Glutamatergic neuron (in vitro differentiated cells): Measurements from ENCODE around the gene HMGXB3. TPM values are rescaled to one million over a fixed set of nuclear protein-coding genes. Genes with fewer than 3 reads are reported as not detected.
A peak's percentile ranks its signal among the peaks of the same experiment; 100 is the strongest.

Source experiments
- DNase-seq: peaks from one replicate; pipeline ENCODE4 v3.0.0; 2022
- H3K27ac Mint-ChIP-seq: one replicate; pipeline ENCODE4 v1.8.0; 2020; ENCODE audit warnings: mild to moderate bottlenecking, mixed read lengths, inconsistent platforms; ENCODE audit not compliant: unreplicated experiment
- H3K27me3 Mint-ChIP-seq: one replicate; pipeline ENCODE4 v1.8.0; 2020; ENCODE audit warnings: mild to moderate bottlenecking, moderate library complexity, mixed read lengths, inconsistent platforms; ENCODE audit not compliant: unreplicated experiment
- H3K36me3 Mint-ChIP-seq: one replicate; pipeline ENCODE4 v1.8.0; 2020; ENCODE audit warnings: mild to moderate bottlenecking, mixed read lengths, inconsistent platforms; ENCODE audit not compliant: unreplicated experiment
- H3K4me1 Mint-ChIP-seq: one replicate; pipeline ENCODE4 v1.8.0; 2020; ENCODE audit warnings: mild to moderate bottlenecking, low read depth, mixed read lengths, inconsistent platforms; ENCODE audit not compliant: unreplicated experiment
- H3K4me3 Mint-ChIP-seq: one replicate; pipeline ENCODE4 v1.8.0; 2020; ENCODE audit warnings: mild to moderate bottlenecking, mixed read lengths, inconsistent platforms; ENCODE audit not compliant: unreplicated experiment
- H3K9me3 Mint-ChIP-seq: one replicate; pipeline ENCODE4 v1.8.0; 2020; ENCODE audit warnings: mild to moderate bottlenecking, moderate library complexity, mixed read lengths, inconsistent platforms; ENCODE audit not compliant: unreplicated experiment
- long read RNA-seq: library from polyadenylated mRNA; unstranded; transcript quantifications from one replicate; pipeline ENCODE4 v2.0.0, GENCODE V29; 2020; ENCODE audit not compliant: unreplicated experiment
- total RNA-seq: library from RNA; stranded (reverse); fragmentation: NEBNext Ultra II Directional; extraction: Animal tissue kit (Norgen Biotek cat#: 25700); gene quantifications from one replicate; pipeline ENCODE4 v1.2.1, GENCODE V29; 2021; ENCODE audit not compliant: unreplicated experiment
- TF ChIP-seq, protein P1 (sequence below): fragments of 200-600 bp; sonication (generic); IDR thresholded peaks from one replicate; pipeline ENCODE4 v1.5.0; 2021; ENCODE audit not compliant: partially characterized antibody, unreplicated experiment

Gene HMGXB3
- total RNA-seq = 48.6 TPM
- long read RNA-seq, partial matches to known transcripts = 8 of 9 reads
- long read RNA-seq, other reads (novel, unspliced or antisense) = 1 of 9 reads

GRCh38 chr5:150000256-150000989, at the start of gene HMGXB3, which contains the start of gene TIGD6:
HMGXB3 (plus strand) TSS chr5:150000739; CDS start chr5:150004853, 4,114 bp downstream.
TIGD6 (minus strand) TSS chr5:150000654; CDS start chr5:149996348, 4,306 bp downstream.
- DNase-seq = peak; percentile 95
- Mint-ChIP-seq H3K27me3 (peaks cover 13% of the 10 kb centered on the region), H3K9me3 (peaks cover 11% of the 10 kb centered on the region), H3K36me3 (no peaks in the 10 kb centered on the region), H3K4me3 (peak within 1 kb of the TSS; percentile 93), H3K4me1 (peaks cover 10% of the 10 kb centered on the region), H3K27ac (peak within 1 kb of the TSS; percentile 89)
- TF ChIP-seq, protein P1, sequence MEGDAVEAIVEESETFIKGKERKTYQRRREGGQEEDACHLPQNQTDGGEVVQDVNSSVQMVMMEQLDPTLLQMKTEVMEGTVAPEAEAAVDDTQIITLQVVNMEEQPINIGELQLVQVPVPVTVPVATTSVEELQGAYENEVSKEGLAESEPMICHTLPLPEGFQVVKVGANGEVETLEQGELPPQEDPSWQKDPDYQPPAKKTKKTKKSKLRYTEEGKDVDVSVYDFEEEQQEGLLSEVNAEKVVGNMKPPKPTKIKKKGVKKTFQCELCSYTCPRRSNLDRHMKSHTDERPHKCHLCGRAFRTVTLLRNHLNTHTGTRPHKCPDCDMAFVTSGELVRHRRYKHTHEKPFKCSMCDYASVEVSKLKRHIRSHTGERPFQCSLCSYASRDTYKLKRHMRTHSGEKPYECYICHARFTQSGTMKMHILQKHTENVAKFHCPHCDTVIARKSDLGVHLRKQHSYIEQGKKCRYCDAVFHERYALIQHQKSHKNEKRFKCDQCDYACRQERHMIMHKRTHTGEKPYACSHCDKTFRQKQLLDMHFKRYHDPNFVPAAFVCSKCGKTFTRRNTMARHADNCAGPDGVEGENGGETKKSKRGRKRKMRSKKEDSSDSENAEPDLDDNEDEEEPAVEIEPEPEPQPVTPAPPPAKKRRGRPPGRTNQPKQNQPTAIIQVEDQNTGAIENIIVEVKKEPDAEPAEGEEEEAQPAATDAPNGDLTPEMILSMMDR = no peak

DNA sequence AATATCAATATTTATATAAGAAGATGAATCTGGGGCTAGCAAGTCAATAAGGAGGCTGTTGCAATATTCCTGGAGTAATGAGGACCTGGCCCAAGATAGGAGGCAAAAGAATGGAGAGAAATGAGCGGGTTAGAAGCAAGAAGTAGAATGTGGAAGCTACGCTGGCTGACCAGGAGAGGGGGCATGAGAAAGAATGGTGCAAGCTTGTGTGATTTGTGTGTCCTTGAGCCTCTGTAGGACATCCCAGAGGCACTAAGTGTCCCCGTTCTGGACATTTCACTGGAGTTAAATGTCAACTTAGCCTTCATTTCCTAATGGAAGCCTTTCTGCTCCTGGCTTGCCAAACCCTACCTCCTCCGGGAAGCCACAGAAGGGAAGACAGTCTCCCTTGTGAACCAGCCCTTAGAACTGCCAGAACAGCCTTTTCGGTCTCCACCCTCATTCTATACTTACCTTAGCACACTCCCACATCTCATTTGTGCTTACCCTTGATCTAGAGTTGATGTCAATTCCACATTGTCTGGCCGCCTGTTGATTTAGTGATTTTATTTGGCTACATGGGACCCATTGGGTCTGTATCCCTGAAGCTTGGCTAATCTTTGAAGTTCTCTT, 49.3 kb upstream of the HMGXB3 start:
- DNase-seq = no peak
- Mint-ChIP-seq H3K27me3 (no peaks in the 10 kb centered on the region), H3K4me3 (no peak overlapping the region), H3K27ac (no peak overlapping the region), H3K36me3 (no peaks in the 10 kb centered on the region), H3K4me1 (no peaks in the 10 kb centered on the region), H3K9me3 (peaks cover 2% of the 10 kb centered on the region)
- TF ChIP-seq, protein P1 = no peak

GRCh38 chr5:149953436-149954121, 47.0 kb upstream of the HMGXB3 start:
- Mint-ChIP-seq H3K27me3 (no peaks in the 10 kb centered on the region), H3K9me3 (no peaks in the 10 kb centered on the region), H3K27ac (no peak overlapping the region), H3K36me3 (no peaks in the 10 kb centered on the region), H3K4me3 (no peak overlapping the region), H3K4me1 (no peaks in the 10 kb centered on the region)
- no peak for DNase-seq
- TF ChIP-seq, protein P1 = no peak

GRCh38 chr5:149954798-149955197, 45.7 kb upstream of the HMGXB3 start:
- DNase-seq = no peak
- Mint-ChIP-seq H3K27me3 (peaks cover 2% of the 10 kb centered on the region), H3K4me3 (no peak overlapping the region), H3K9me3 (peaks cover 3% of the 10 kb centered on the region), H3K36me3 (no peaks in the 10 kb centered on the region), H3K4me1 (peaks cover 5% of the 10 kb centered on the region), H3K27ac (no peak overlapping the region)
- TF ChIP-seq, protein P1 = no peak
